GM19438 (cell line): ENCODE data around the gene ADAMTSL4.
"Not testable (repeated sequence)": the region's sequence is repeated elsewhere in the genome, so short reads cannot be mapped to it uniquely, and the experiment has no call there.

Experiments used
- ATAC-seq: cut with Tn5 transposase; IDR thresholded peaks from one replicate; pipeline ENCODE4 v1.9.1; 2021; ENCODE audit warnings: low read depth; ENCODE audit not compliant: unreplicated experiment

ADAMTSL4 gene

GRCh38 chr1:150565240-150565991 is 16.2 kb downstream of the ADAMTSL4 start:
- not testable (repeated sequence) for ATAC-seq

GRCh38 chr1:150566589-150567340 is 17.6 kb downstream of the ADAMTSL4 start:
- no peak for ATAC-seq

- ATAC-seq = peak; percentile 24
Measured at GRCh38 chr1:150567341-150567716, 18.1 kb downstream of the ADAMTSL4 start.

- peak; percentile 19 for ATAC-seq
Measured at GRCh38 chr1:150567717-150568593, 18.7 kb downstream of the ADAMTSL4 start.

GRCh38 chr1:150568594-150568966 is 19.4 kb downstream of the ADAMTSL4 start:
- ATAC-seq = no peak

GRCh38 chr1:150572918-150573647 is 23.9 kb downstream of the ADAMTSL4 start:
- ATAC-seq = no peak

GRCh38 chr1:150573648-150574071 is 24.5 kb downstream of the ADAMTSL4 start:
- ATAC-seq = not testable (repeated sequence)

GRCh38 chr1:150574260-150575071 is 25.3 kb downstream of the ADAMTSL4 start:
- no peak for ATAC-seq

- no peak for ATAC-seq
Measured at GRCh38 chr1:150575072-150575489, 25.9 kb downstream of the ADAMTSL4 start.

- no peak for ATAC-seq
Measured at GRCh38 chr1:150575518-150576366, 26.5 kb downstream of the ADAMTSL4 start.

GRCh38 chr1:150576367-150576711 is 27.1 kb downstream of the ADAMTSL4 start:
- no peak for ATAC-seq

GRCh38 chr1:150576794-150577556 is 27.8 kb downstream of the ADAMTSL4 start:
- ATAC-seq = no peak

- no peak for ATAC-seq
Measured at GRCh38 chr1:150577557-150578271, 28.5 kb downstream of the ADAMTSL4 start.

- no peak for ATAC-seq
Measured at GRCh38 chr1:150578272-150579109, 29.3 kb downstream of the ADAMTSL4 start.

GRCh38 chr1:150579110-150579944 is 30.1 kb downstream of the ADAMTSL4 start, which contains the start of gene MCL1:
Gene MCL1 (minus strand): TSS chr1:150579610. CDS start chr1:150579530, 80 bp downstream.
- ATAC-seq = peak; percentile 80
